Activated CD4-positive, alpha-beta memory T cell treated with anti-CD3 and anti-CD28 coated beads for 36 hours (primary cell): ENCODE measurements around the gene CIB1. TPM values are rescaled to one million over a fixed set of nuclear protein-coding genes. Genes with fewer than 3 reads are reported as not detected.

Source experiments
- CTCF ChIA-PET: fragments of 350-600 bp; sonication (Branson Sonifier 250); formaldehyde crosslinking; loops from one replicate; lab custom pipeline; 2021; ENCODE audit warnings: antibody characterized with exemption, inconsistent platforms; lab: Charles Lee
- POLR2A ChIA-PET: fragments of 350-600 bp; sonication (Branson Sonifier 250); formaldehyde crosslinking; loops from one replicate; lab custom pipeline; 2021; ENCODE audit warnings: antibody characterized with exemption; lab: Charles Lee
- DNase-seq: peaks from one replicate; pipeline ENCODE4 v3.0.0-alpha.2; 2020
- H3K27ac Mint-ChIP-seq: one replicate; pipeline ENCODE4 v1.8.0; 2021; ENCODE audit warnings: mixed read lengths
- H3K27me3 Mint-ChIP-seq: one replicate; pipeline ENCODE4 v1.8.0; 2021; ENCODE audit warnings: mixed read lengths
- H3K36me3 Mint-ChIP-seq: one replicate; pipeline ENCODE4 v1.8.0; 2021; ENCODE audit warnings: mixed read lengths
- H3K4me1 Mint-ChIP-seq: one replicate; pipeline ENCODE4 v1.8.0; 2021; ENCODE audit warnings: low read depth, mixed read lengths
- H3K4me3 Mint-ChIP-seq: one replicate; pipeline ENCODE4 v1.8.0; 2021; ENCODE audit warnings: mild to moderate bottlenecking, mixed read lengths
- H3K9me3 Mint-ChIP-seq: one replicate; pipeline ENCODE4 v1.8.0; 2021; ENCODE audit warnings: mixed read lengths
- intact Hi-C: fragments of 100-400 bp; cut with micrococcal nuclease; formaldehyde crosslinking; loops from one replicate; pipeline ENCODE4 v1.15.1; 2023
- total RNA-seq, 2 experiments: library from RNA; stranded (reverse); gene quantifications; one replicate each; pipeline ENCODE4 v1.2.3, GENCODE V29; 2021

The CIB1 gene
- total RNA-seq, 2 experiments from 2014 or later, result 162 to 170 TPM

GRCh38 chr15:90239371-90239770, 5.6 kb upstream of the CIB1 start:
- Mint-ChIP-seq H3K27me3 (no peaks in the 10 kb centered on the region), H3K9me3 (no peaks in the 10 kb centered on the region), H3K4me1 (peaks cover 25% of the 10 kb centered on the region), H3K36me3 (peaks cover 15% of the 10 kb centered on the region), H3K27ac (no peak overlapping the region), H3K4me3 (no peak overlapping the region)
- no peak for DNase-seq
- ChIA-PET POLR2A (no interaction called here), CTCF (no interaction called here)
- intact Hi-C loops, result no loop called here

GRCh38 chr15:90234096-90234988, 601 bp upstream of the CIB1 start, which contains the start of gene GDPGP1:
Gene GDPGP1, plus strand, starts transcription at chr15:90234209. Its CDS starts 6,700 bp downstream, at chr15:90240909.
- H3K4me1 Mint-ChIP-seq, result peaks cover 51% of the 10 kb centered on the region
- H3K9me3 Mint-ChIP-seq, result no peaks in the 10 kb centered on the region
- CTCF ChIA-PET, result interaction anchor here (0.7 to 4.3 kb wide), 7 partner anchors 13 to 132 kb away, joined by 3 to 18 read pairs (median 4); partner anchors contain the start of genes IDH2 and TTLL13
- POLR2A ChIA-PET, result interaction anchor here (0.5 to 4.7 kb wide), 16 partner anchors 9 to 701 kb away, joined by 3 to 30 read pairs (median 4); partner anchors contain the start of genes AP3S2, MAN2A2, NGRN and SEMA4B
- H3K27ac Mint-ChIP-seq, result peak within 1 kb of the TSS; percentile 92
- H3K4me3 Mint-ChIP-seq, result peak within 1 kb of the TSS; percentile 94
- no peaks in the 10 kb centered on the region for H3K27me3 Mint-ChIP-seq
- DNase-seq, result no peak
- peaks cover 37% of the 10 kb centered on the region for H3K36me3 Mint-ChIP-seq
- intact Hi-C loops, result loop anchor here (1.0 to 5.0 kb wide), 5 partner anchors 31 to 698 kb away; partner anchors contain the start of genes AP3S2, HDDC3, IQGAP1 and NGRN

GRCh38 chr15:90232941-90233386, 777 bp downstream of the CIB1 start:
- CTCF ChIA-PET, result interaction anchor here (0.6 to 4.3 kb wide), 11 partner anchors 12 to 130 kb away, joined by 3 to 18 read pairs (median 4); partner anchors contain the start of genes IDH2 and TTLL13
- Mint-ChIP-seq H3K27ac (peak overlapping the region; percentile 92), H3K27me3 (no peaks in the 10 kb centered on the region), H3K36me3 (peaks cover 34% of the 10 kb centered on the region), H3K4me3 (peak overlapping the region; percentile 94), H3K4me1 (peaks cover 49% of the 10 kb centered on the region), H3K9me3 (no peaks in the 10 kb centered on the region)
- POLR2A ChIA-PET, result interaction anchor here (1.1 to 4.7 kb wide), 10 partner anchors 11 to 702 kb away, joined by 3 to 30 read pairs (median 7); partner anchors contain the start of genes AP3S2, MAN2A2, NGRN and SEMA4B
- intact Hi-C loops, result loop anchor here (1.0 to 5.0 kb wide), 6 partner anchors 54 to 699 kb away; partner anchors contain the start of genes AP3S2, HDDC3 and IQGAP1
- no peak for DNase-seq

- DNase-seq, result peak; percentile 43
- Mint-ChIP-seq H3K4me3 (peak overlapping the region; percentile 94), H3K4me1 (peaks cover 49% of the 10 kb centered on the region), H3K9me3 (no peaks in the 10 kb centered on the region), H3K27ac (peak overlapping the region; percentile 92), H3K27me3 (no peaks in the 10 kb centered on the region), H3K36me3 (peaks cover 34% of the 10 kb centered on the region)
- ChIA-PET POLR2A (interaction anchor here (0.7 to 4.7 kb wide), 7 partner anchors 11 to 83 kb away, joined by 3 to 30 read pairs (median 13); partner anchors contain the start of genes NGRN, SEMA4B and TTLL13), CTCF (interaction anchor here (0.6 to 4.3 kb wide), 13 partner anchors 11 to 136 kb away, joined by 3 to 18 read pairs (median 3); partner anchors contain the start of genes IDH2 and SEMA4B)
- intact Hi-C loops, result loop anchor here (2.0 to 5.0 kb wide), 5 partner anchors 55 to 700 kb away; partner anchors contain the start of genes AP3S2, HDDC3 and IQGAP1
Measured at GRCh38 chr15:90232196-90232595, 1.5 kb downstream of the CIB1 start.

GRCh38 chr15:90231028-90232017, 2.4 kb downstream of the CIB1 start:
- ChIA-PET POLR2A (interaction anchor here (0.5 to 4.7 kb wide), 7 partner anchors 9 to 701 kb away, joined by 3 to 30 read pairs (median 4); partner anchors contain the start of genes AP3S2, HDDC3, NGRN and SEMA4B), CTCF (interaction anchor here (0.7 to 4.3 kb wide), 13 partner anchors 10 to 470 kb away, joined by 3 to 18 read pairs (median 4); partner anchors contain the start of genes IDH2 and SEMA4B)
- Mint-ChIP-seq H3K4me3 (peak overlapping the region; percentile 94), H3K27me3 (no peaks in the 10 kb centered on the region), H3K36me3 (peaks cover 34% of the 10 kb centered on the region), H3K27ac (peak overlapping the region; percentile 92), H3K9me3 (no peaks in the 10 kb centered on the region), H3K4me1 (peaks cover 48% of the 10 kb centered on the region)
- intact Hi-C loops, result loop anchor here (2.0 to 5.0 kb wide), 6 partner anchors 55 to 701 kb away; partner anchors contain the start of genes AP3S2, HDDC3 and IQGAP1
- DNase-seq, result peak; percentile 88

- Mint-ChIP-seq H3K4me1 (peaks cover 45% of the 10 kb centered on the region), H3K9me3 (no peaks in the 10 kb centered on the region), H3K27ac (peak overlapping the region; percentile 92), H3K36me3 (peaks cover 30% of the 10 kb centered on the region), H3K4me3 (peak overlapping the region; percentile 94), H3K27me3 (no peaks in the 10 kb centered on the region)
- ChIA-PET POLR2A (interaction anchor here (0.6 to 4.7 kb wide), 4 partner anchors 18 to 702 kb away, joined by 3 to 30 read pairs (median 4); partner anchors contain the start of genes AP3S2, HDDC3 and NGRN), CTCF (interaction anchor here (0.6 to 4.3 kb wide), 7 partner anchors 9 to 469 kb away, joined by 3 to 18 read pairs (median 5); partner anchors contain the start of gene SEMA4B)
- DNase-seq, result no peak
- intact Hi-C loops, result loop anchor here (2.0 to 5.0 kb wide), 4 partner anchors 134 to 702 kb away; partner anchors contain the start of genes AP3S2, HDDC3 and IQGAP1
Measured at GRCh38 chr15:90230610-90231009, 3.1 kb downstream of the CIB1 start.

- peak overlapping the region; percentile 26 for H3K4me3 Mint-ChIP-seq
- intact Hi-C loops, result loop anchor here (2.0 to 5.0 kb wide), 4 partner anchors 133 to 702 kb away; partner anchors contain the start of genes AP3S2, HDDC3 and IQGAP1
- H3K36me3 Mint-ChIP-seq, result peaks cover 30% of the 10 kb centered on the region
- POLR2A ChIA-PET, result interaction anchor here (0.9 to 4.7 kb wide), 3 partner anchors 18 to 337 kb away, joined by 3 to 30 read pairs (median 5); partner anchors contain the start of genes AP3S2 and NGRN
- CTCF ChIA-PET, result interaction anchor here (0.6 to 4.3 kb wide), 4 partner anchors 9 to 276 kb away, joined by 4 to 18 read pairs (median 10); no protein-coding TSS in a partner anchor
- no peaks in the 10 kb centered on the region for H3K27me3 Mint-ChIP-seq
- no peaks in the 10 kb centered on the region for H3K9me3 Mint-ChIP-seq
- peak overlapping the region; percentile 92 for H3K27ac Mint-ChIP-seq
- DNase-seq, result no peak
- H3K4me1 Mint-ChIP-seq, result peaks cover 44% of the 10 kb centered on the region
Measured at GRCh38 chr15:90230071-90230494, 3.7 kb downstream of the CIB1 start.

- intact Hi-C loops, result no loop called here
- H3K27ac Mint-ChIP-seq, result peak overlapping the region; percentile 69
- H3K4me1 Mint-ChIP-seq, result peaks cover 36% of the 10 kb centered on the region
Measured at GRCh38 chr15:90228960-90229359, 4.8 kb downstream of the CIB1 start.

GRCh38 chr15:90227816-90228772, 5.6 kb downstream of the CIB1 start:
- DNase-seq, result no peak
- intact Hi-C loops, result no loop called here
- Mint-ChIP-seq H3K4me1 (peaks cover 36% of the 10 kb centered on the region), H3K4me3 (no peak overlapping the region), H3K36me3 (peaks cover 30% of the 10 kb centered on the region), H3K27ac (no peak overlapping the region), H3K27me3 (no peaks in the 10 kb centered on the region), H3K9me3 (no peaks in the 10 kb centered on the region)
- ChIA-PET CTCF (no interaction called here), POLR2A (interaction anchor here (1.3 kb wide), 1 partner anchor 25 kb away, joined by 3 read pairs; no protein-coding TSS in a partner anchor)

More at GRCh38 chr15:90228960-90229359, 4.8 kb downstream of the CIB1 start:
- POLR2A ChIA-PET, result interaction anchor here (1.3 kb wide), 1 partner anchor 26 kb away, joined by 3 read pairs; no protein-coding TSS in a partner anchor
- peaks cover 30% of the 10 kb centered on the region for H3K36me3 Mint-ChIP-seq
- H3K27me3 Mint-ChIP-seq, result no peaks in the 10 kb centered on the region
- H3K4me3 Mint-ChIP-seq, result no peak overlapping the region
- DNase-seq, result no peak
- CTCF ChIA-PET, result interaction anchor here (0.5 kb wide), 1 partner anchor 701 kb away, joined by 4 read pairs; no protein-coding TSS in a partner anchor
- no peaks in the 10 kb centered on the region for H3K9me3 Mint-ChIP-seq
